ENCODE data around the gene SH3GL1.

The SH3GL1 gene

DNA sequence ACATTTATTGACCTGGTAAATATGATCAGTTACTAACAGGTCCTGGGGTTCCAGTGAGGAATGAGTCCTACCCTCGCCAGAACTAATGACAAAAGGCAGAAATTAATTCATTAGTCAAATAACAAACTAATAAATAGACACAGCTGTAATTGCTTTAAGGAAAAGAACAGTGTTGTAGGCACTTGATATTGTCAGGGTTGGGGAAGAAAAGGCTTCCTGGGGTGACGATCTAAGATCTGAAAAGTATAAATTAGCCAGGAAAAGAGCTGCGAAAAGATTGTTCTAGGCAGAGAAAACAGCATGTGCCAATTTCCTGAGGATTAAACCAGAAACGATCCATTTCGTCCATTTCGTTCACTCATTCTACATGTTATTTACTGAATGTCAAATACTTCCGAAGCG, 1.4 kb upstream of the SH3GL1 start:
- TF ChIP-seq CTCF (IDR thresholded peaks at IDR 0.05; ENCODE audit: low read depth, low read length): no peak
- no peak for DNase-seq (ENCODE audit: low read depth in 2 of 2)
- H3K4me3 ChIP-seq (replicated peaks in 1 of 2; ENCODE audit: low read depth in 2 of 2, low read length in 2 of 2): peak overlapping the region; percentile 22 to 32

DNA sequence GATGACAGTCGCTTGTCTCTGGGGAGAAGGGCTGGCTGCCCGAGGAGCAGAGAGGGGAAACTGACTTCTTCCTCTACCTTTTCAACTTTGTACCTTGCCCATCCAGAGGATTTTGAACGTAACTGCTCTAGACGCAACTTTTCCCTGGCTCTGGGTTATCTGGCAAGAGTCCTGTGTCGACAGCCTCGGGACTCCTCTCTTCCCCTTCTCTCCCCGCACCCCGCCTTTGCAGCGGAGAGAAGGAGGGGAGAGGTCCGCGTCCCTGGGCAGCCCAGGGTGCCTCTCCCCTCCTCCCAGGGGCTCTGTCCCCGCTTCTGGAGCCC, 574 bp downstream of the SH3GL1 start:
- peak overlapping the region; percentile 86 to 94 for H3K4me3 ChIP-seq (replicated peaks in 1 of 2; ENCODE audit: low read depth in 2 of 2, low read length in 2 of 2)
- peak; percentile 26 to 46 for DNase-seq (ENCODE audit: low read depth in 2 of 2)
- TF ChIP-seq CTCF (IDR thresholded peaks at IDR 0.05; ENCODE audit: low read depth, low read length): no peak

DNA sequence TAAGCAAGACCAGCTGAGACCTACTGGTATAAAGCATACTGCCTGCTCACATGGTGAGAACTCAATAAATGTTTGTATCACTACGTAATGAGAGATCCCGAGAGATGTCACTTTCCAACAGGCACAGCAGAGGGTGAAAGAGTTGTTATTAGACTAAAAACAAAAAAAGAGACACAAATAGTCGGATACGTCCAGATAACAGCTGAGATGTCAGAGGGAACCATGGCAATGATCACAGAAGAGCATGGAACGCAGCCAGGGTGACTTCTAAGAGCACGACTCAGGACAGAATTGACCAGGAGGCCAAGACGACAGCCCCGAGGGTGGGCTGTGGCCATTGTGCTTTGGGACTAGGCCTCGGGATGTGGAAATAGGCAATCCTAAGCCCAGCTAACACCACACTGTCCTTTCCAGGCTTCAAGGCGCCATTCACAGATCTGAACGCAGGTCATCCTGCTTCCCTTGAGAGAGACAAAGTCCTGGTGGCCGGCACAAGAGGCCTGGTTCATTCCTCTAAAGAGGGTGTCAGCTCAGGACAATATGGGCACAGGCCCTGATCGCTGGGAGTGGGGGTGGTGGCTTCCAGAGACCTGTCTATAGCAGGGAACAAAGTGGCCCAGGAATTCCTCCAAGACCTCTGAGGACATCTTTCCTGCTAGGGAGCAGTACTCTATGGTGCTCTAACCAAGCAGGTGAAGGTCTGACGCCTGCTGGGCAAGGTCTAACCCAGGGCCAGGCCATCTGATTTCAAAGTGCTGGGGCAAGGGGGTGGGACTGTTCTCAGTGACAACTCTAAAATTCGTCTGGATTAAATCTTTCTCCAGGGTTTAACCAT, 3.2 kb downstream of the SH3GL1 start:
- H3K4me3 ChIP-seq (replicated peaks in 1 of 2; ENCODE audit: low read depth in 2 of 2, low read length in 2 of 2): peak overlapping the region in 1 of 2 donors; percentile 8
- no peak for TF ChIP-seq CTCF (IDR thresholded peaks at IDR 0.05; ENCODE audit: low read depth, low read length)
- DNase-seq (ENCODE audit: low read depth in 2 of 2): no peak

GRCh38 chr19:4393947-4394590, 6.3 kb downstream of the SH3GL1 start:
- DNase-seq (ENCODE audit: low read depth in 2 of 2): peak in 1 of 2 donors; percentile 74
- TF ChIP-seq CTCF (IDR thresholded peaks at IDR 0.05; ENCODE audit: low read depth, low read length): no peak
- no peak overlapping the region for H3K4me3 ChIP-seq (replicated peaks in 1 of 2; ENCODE audit: low read depth in 2 of 2, low read length in 2 of 2)

- no peak for TF ChIP-seq CTCF (IDR thresholded peaks at IDR 0.05; ENCODE audit: low read depth, low read length)
- peak; percentile 79 to 90 for DNase-seq (ENCODE audit: low read depth in 2 of 2)
- H3K4me3 ChIP-seq (replicated peaks in 1 of 2; ENCODE audit: low read depth in 2 of 2, low read length in 2 of 2): peak overlapping the region in 1 of 2 donors; percentile 24
These were observed 8.5 kb downstream of the SH3GL1 start for GRCh38 chr19:4391701-4392483.

DNA sequence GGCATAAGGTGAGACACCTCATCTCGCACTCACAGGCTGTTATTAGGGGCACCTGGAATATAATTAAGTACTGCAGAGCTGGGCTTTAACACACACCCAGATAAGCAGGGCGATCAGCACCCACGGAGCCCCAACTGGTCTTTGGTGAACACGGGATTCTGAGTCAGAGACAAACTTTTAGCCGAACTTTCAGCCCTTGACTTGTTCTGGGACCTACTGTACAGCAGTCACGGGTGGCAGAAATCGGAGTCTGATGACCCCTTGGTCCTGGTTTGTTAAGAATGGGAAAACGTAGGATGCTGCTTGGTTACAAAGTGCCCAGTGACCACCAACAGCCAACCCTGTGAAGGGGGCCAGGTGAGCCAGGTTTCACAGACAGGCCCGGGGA, 9.0 kb downstream of the SH3GL1 start:
- DNase-seq (ENCODE audit: low read depth in 2 of 2): peak in 1 of 2 donors; percentile 16
- TF ChIP-seq CTCF (IDR thresholded peaks at IDR 0.05; ENCODE audit: low read depth, low read length): no peak
- peak overlapping the region in 1 of 2 donors; percentile 24 for H3K4me3 ChIP-seq (replicated peaks in 1 of 2; ENCODE audit: low read depth in 2 of 2, low read length in 2 of 2)

All from cardiac fibroblast (primary cell).